Fibroblast of peridontal ligament (primary cell): ENCODE results near the gene RRM1.
"Not testable (repeated sequence)": the region's sequence is repeated elsewhere in the genome, so short reads cannot be mapped to it uniquely, and the experiment has no call there.

Experiments used
- DNase-seq: peaks from one replicate; pipeline ENCODE4 v3.0.0-alpha.2; 2010; ENCODE audit errors: extremely low read depth

The RRM1 gene

DNA sequence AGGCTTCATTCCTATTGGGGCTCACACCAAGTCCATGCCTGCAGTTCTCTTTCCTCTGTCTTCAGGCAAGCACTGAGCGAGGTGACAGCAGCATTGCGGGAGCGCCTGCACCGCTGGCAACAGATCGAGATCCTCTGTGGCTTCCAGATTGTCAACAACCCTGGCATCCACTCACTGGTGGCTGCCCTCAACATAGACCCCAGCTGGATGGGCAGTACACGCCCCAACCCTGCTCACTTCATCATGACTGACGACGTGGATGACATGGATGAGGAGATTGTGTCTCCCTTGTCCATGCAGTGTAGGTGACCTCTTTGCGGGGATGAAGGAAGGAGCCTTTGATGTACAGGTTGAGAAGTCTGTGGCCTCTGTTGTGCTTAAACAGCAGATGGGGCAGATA, 11.4 kb upstream of the RRM1 start:
- no peak for DNase-seq

DNA sequence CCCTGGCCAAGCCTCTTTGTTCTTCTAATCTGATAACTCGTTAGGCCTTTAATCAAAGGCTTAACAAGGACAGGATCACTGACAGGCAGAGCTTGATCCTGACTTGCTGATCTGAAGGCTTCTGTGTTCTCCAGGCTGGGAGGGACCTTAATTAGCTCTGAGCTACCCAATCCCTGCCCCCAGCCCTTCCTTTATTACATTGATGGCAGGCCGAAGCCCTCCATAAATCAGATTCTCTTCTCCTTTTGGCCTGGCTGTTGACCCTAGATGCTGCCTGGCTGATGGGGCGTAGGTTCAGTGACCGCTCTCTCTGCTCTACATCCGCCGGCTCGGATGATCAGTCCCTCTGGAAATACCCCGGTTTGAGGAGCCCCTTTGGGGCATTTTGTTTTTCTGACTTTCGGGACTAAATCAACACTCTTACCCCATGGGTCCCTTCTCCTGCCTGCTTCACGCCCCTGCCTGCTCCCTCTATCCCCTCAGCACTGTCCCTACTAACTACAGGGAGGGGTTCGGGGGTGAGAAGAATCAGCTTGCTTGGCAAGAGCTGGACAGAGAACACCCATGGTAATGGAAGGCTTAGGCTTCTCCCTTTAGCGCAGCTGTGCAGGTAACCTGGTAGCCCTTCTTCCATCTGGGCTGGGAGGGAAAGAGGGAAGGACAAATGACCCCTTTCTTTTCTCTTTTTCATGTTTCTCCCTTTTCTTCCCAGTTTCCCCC, 10.0 kb upstream of the RRM1 start:
- DNase-seq: no peak

DNA sequence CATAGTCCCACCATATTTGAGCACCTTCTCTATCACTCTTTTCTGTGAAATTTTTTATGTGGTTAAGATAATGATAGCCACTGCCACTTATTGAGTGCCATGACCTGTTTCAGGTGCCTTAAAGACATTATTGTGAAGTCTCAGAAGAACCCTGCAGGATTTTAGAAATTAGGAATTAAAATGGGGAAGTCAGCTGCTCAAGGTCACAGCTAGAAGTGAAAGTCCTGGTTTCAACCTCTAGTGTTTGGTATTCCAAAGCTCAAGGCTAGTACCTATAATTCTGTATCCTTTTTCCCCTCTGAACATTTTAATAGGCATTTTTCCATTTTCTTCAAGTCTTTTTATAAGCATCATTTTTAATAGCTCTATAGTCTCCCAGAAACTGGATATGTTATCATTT, 9.0 kb upstream of the RRM1 start:
- DNase-seq: no peak

DNA sequence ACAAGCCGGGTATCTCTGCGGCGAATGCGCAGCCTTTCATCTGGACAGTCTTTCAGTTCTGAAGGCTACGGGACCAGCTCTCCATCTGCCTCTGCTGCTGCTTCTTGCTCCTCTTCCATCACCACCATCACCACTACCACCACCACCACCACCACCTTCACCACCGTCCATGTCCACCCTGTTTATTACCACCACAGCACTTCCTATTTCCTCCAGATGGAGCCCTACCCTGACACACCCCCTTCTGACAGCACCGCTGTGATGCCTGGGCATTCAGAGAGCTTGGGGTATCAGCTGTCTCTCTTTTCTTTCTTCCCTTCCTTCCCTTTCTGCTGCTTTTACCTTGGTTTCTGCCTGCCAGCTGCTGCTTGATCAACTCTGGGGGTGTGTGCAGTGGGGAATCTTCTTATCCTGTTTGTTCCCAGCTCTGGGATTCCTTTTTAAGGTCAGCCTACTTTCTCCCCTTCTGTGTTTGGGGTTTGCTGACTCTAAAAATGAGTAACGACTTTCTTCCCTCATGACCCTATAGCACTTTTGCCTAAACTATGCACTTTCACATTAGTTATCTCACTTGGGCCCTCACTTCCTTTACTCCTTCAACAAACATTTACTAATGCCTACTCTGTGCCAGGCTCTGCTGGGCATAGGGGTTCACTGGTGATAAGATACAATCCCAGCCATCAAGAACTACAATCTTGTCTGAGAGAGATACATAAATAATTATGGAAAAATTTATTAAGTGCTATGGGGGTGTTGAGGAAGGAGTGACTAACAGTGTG, 7.8 kb upstream of the RRM1 start:
- DNase-seq: no peak

GRCh38 chr11:4087551-4087950, 7.0 kb upstream of the RRM1 start:
- no peak for DNase-seq

DNA sequence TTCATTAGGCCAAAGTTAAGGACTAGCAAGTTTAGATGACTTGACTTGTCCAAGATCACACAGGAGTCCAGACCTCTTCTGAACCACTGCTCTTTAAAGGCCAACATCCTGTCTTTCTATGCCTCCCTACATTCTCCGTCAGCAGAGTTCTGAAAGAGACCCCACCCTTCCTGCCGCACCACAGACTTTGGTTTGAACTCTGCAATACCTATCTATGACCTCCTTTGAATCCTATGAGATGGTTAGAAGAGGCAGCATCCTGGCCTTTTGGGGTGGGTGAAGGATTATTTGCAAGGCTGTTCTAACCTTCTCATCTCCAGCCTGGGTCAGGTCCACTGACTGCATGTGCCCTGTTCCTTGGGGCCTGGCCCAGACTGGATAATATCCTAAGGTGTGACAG, 4.3 kb upstream of the RRM1 start:
- no peak for DNase-seq

DNA sequence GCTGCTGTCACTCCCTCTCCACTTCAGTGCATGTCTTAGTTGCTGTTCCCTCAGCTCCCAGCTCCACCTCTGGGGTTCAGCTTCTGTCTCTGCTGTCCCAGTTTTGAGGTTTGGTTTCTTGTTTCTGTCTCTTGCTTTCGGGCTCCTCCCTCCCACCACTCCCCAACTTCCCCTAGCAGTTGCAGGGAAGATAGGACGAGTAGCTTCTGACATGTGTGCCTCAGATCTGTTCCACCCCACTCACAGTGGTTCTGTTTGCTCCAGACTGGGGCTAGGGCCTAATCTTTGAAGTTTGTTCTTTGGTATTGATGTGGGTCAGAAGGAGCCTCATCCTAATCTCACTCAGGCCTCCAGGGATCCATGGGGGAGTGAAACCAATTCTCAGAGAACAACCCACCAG, 2.6 kb upstream of the RRM1 start:
- no peak for DNase-seq

GRCh38 chr11:4093519-4094347, 866 bp upstream of the RRM1 start:
- DNase-seq: peak; percentile 44

DNA sequence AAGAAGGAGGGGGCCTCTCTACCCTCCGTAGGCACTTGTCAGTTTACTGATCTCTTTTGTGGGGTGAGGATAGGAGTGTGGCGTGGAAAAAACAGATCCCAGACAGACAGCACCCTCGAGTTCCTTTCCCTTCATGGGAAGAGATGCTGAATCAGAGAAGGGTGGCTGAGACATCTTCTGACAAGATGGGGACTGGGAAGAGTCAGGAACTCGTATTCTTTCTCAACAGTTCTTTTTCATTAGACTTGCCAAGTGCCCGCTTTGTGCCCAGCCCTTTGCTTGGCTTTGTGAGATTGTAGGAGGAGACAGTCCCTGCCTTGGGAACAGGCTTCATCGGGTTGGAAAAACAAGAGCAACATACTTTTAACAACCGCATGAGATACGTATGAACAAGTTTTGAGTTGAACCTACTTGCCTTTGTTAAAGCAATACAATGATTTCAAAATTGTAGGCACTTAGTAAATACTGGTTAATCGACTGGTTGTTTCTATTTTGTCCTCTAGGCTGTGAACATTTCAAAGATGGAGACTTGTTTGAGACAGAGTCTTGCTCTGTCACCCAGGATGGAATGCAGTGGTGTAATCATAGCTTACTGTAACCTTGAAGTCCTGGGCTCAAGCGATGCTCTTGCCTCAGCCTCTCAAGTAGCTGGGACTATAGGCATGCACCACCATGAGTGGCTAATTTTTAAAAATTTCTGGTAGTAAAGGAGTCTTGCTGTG, 1.1 kb downstream of the RRM1 start:
- peak; percentile 69 for DNase-seq

GRCh38 chr11:4098026-4098621, 3.5 kb downstream of the RRM1 start:
- no peak for DNase-seq

- no peak for DNase-seq
Observed at GRCh38 chr11:4102711-4103110, 8.1 kb downstream of the RRM1 start.

DNA sequence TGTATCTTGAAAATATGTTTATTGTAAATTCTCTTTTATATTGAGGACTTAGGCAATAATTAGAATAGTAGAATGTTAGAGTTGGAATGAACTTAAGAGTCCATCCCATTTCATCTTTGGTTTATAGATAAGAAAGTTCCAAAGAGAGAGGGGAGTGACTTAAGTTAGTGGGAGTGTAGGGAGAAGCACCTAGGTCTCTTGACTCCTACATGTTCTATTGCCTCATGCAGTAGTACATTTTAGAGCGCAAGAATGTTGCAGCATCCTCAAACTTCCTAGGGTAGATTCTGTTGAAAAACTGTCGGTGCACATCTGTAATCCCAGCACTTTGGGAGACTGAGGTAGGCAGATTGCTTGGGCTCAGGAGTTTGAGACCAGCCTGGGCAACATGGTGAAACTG, 8.7 kb downstream of the RRM1 start:
- DNase-seq: no peak

DNA sequence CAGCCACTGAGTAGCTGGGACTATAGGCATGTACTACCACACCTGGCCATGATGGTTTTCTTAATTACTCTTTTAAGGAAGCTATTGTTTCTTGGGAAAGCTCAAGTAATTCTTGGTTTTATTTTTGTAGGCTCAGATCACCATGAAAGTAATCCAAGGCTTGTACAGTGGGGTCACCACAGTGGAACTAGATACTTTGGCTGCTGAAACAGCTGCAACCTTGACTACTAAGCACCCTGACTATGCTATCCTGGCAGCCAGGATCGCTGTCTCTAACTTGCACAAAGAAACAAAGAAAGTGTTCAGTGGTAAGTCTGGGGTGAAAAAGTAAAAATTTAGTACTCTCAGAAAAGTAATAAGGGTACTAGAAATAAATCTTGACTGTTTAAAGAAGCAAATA, 11.3 kb downstream of the RRM1 start:
- DNase-seq: no peak

- no peak for DNase-seq
Observed at GRCh38 chr11:4111834-4112233, 17.2 kb downstream of the RRM1 start.

DNA sequence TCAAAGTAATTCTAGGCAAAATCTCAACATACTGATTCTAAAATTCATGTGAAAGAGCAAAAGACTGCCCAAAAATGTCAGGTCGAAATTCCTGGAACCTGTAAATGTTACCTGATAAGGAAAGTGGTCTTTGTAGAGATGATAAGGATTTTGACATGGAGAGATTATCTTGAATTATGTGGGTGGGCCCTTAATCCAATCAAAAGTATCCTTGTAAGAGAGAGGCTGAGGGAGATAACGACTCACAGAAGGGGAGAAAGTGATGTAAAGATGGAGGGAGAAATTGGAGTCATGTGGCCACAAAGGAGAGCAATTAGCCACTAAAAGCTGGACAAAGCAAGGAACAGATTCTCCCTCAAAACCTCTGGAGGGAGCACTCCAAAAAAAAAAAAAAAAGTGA, 20.5 kb downstream of the RRM1 start:
- DNase-seq: no peak

GRCh38 chr11:4118107-4118506, 23.5 kb downstream of the RRM1 start:
- peak; percentile 73 for DNase-seq

DNA sequence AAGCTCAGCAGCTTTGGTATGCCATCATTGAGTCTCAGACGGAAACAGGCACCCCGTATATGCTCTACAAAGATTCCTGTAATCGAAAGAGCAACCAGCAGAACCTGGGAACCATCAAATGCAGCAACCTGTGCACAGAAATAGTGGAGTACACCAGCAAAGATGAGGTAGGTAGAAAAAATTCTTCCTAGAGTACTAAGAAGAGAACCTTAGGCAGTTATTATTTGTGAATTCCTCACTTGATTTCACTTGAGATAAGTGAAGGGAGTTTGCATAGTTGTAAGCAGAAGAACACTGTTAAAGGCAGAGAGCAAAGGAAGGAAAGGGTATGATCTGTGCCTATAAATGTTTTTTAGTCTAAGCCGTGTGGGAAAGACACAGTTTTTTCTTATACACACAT, 28.6 kb downstream of the RRM1 start:
- no peak for DNase-seq

GRCh38 chr11:4125141-4125540, 30.5 kb downstream of the RRM1 start:
- DNase-seq: no peak

DNA sequence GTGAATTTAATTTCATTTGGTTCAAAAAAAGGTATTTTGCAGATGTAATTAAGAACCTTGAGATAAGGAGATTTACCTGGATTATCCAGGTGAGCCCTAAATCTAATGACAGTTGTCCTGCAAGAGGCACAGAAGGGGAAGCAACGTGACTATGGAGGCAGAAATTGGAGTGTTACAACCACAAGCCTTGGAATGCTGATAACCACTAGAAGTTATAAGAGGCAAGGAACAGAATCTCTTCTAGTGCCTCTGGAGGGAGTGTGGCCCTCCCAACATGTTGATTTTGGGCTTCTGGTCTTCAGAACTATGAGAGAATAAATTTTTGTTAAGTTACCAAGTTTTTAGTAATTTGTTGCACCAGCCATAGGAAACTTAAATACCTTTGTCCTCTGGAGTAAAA, 32.8 kb downstream of the RRM1 start:
- DNase-seq: no peak

- DNase-seq: not testable (repeated sequence)
Observed at GRCh38 chr11:4130219-4130618, 35.6 kb downstream of the RRM1 start.

DNA sequence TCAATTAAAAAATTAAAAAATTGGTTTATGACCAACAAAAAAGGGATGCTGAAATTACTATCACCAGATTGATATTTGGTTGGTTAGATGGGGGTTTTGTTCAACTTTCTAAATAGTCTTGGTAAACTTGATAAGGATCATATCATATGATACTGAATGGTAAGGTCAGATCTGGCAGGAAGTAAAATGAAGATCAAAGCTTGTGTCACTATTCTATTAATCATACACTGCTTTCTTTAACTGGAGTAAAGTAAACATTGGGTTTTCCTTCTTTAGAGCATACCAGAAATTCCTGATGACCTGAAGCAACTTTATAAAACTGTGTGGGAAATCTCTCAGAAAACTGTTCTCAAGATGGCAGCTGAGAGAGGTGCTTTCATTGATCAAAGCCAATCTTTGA, 40.2 kb downstream of the RRM1 start:
- DNase-seq: peak; percentile 37

- no peak for DNase-seq
Observed at GRCh38 chr11:4138497-4138896, 43.9 kb downstream of the RRM1 start.
